ENCODE data around the gene GPR37L1.

Gene GPR37L1

GRCh38 chr1:202129453-202130296, 7.0 kb downstream of the GPR37L1 start:
- no peak overlapping the region for H3K14ac ChIP-seq (ENCODE audit: low read length in 2 of 2)
- DNase-seq = no peak

DNA sequence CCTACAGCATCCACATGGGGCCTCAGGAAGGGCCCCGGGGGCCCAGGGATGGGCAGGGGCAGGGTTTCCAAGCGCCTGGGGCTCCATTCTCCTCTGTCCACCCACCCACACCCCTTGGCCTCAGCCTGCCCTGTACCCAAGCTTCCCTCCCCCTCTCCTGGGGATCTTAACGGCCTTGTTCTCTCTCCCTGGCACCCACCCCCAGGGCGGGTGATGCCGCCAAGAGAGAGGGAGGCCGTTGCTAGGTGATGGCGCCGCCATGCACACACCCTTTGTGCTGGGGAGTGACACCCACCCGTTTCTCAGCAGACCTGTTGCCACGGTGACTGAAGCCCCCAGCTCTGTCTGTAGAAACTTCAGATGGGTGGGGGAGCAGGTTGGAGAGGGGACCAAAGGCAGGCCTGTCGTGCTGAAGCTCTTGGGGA, 7.6 kb downstream of the GPR37L1 start:
- no peak overlapping the region for H3K18ac ChIP-seq (ENCODE audit: low read depth in 1 of 2, low read length in 2 of 2)
- WGBS = 88% methylated on average over 8 of the region's 11 CpGs
- H3K4me1 ChIP-seq (ENCODE audit: control insufficient read depth, insufficient read depth, low read depth, low read length) = peaks cover 5% of the 10 kb centered on the region
- no peak overlapping the region for H2BK5ac ChIP-seq (ENCODE audit: low read depth, low read length, poor library complexity, severe bottlenecking)
- H3K9me3 ChIP-seq (ENCODE audit: control insufficient read depth, low read length) = no peaks in the 10 kb centered on the region
- H2AFZ ChIP-seq (ENCODE audit: low read depth, low read length) = no peak overlapping the region
- no peak overlapping the region for H3K9ac ChIP-seq (ENCODE audit: low read length)
- peaks cover 17% of the 10 kb centered on the region for H3K79me1 ChIP-seq (replicated peaks; ENCODE audit: low read length, poor library complexity, severe bottlenecking)
- no peak overlapping the region for H2BK12ac ChIP-seq (ENCODE audit: low read length in 2 of 2)
- no peak overlapping the region for H3K14ac ChIP-seq (ENCODE audit: low read length in 2 of 2)
- no peak overlapping the region for H2BK120ac ChIP-seq (ENCODE audit: low read depth, low read length)
- no peak overlapping the region for H3K27ac ChIP-seq (ENCODE audit: low read length, poor library complexity, severe bottlenecking)
- H3K4ac ChIP-seq (ENCODE audit: low read depth in 1 of 2, low read length in 2 of 2) = no peak overlapping the region
- H4K91ac ChIP-seq (ENCODE audit: low read length) = no peak overlapping the region
- no peak overlapping the region for H3K4me2 ChIP-seq (ENCODE audit: low read length, poor library complexity, severe bottlenecking)
- H4K8ac ChIP-seq (ENCODE audit: low read length) = no peak overlapping the region
- peaks cover 30 to 38% of the 10 kb centered on the region in 2 experiments for H3K36me3 ChIP-seq (ENCODE audit: control insufficient read depth in 1 of 2, insufficient read depth in 2 of 2, low read depth in 1 of 2, low read length in 2 of 2)
- H3K4me3 ChIP-seq (ENCODE audit: insufficient read depth in 1 of 2, low read depth in 1 of 2, low read length in 2 of 2) = no peak overlapping the region
- no peak overlapping the region for H2AK5ac ChIP-seq (ENCODE audit: low read length, severe bottlenecking)
- H3K27me3 ChIP-seq (ENCODE audit: control insufficient read depth in 1 of 2, insufficient read depth in 1 of 2, low read length in 2 of 2) = peaks cover 0 to 16% of the 10 kb centered on the region in 2 experiments
- no peak overlapping the region for H3K23ac ChIP-seq (ENCODE audit: low read length in 2 of 2)
- no peak for DNase-seq
- no peak overlapping the region for H2BK15ac ChIP-seq (ENCODE audit: low read depth, poor library complexity, severe bottlenecking)

More at GRCh38 chr1:202129453-202130296, 7.0 kb downstream of the GPR37L1 start:
- Histone ChIP-seq H3K4me3 (ENCODE audit: insufficient read depth in 1 of 2, low read depth in 1 of 2, low read length in 2 of 2) (no peak overlapping the region), H3K18ac (ENCODE audit: low read depth in 1 of 2, low read length in 2 of 2) (no peak overlapping the region), H2BK12ac (ENCODE audit: low read length in 2 of 2) (no peak overlapping the region), H2AK5ac (ENCODE audit: low read length, severe bottlenecking) (no peak overlapping the region), H4K8ac (ENCODE audit: low read length) (no peak overlapping the region), H3K36me3 (ENCODE audit: control insufficient read depth in 1 of 2, insufficient read depth in 2 of 2, low read depth in 1 of 2, low read length in 2 of 2) (peaks cover 26 to 34% of the 10 kb centered on the region in 2 experiments), H3K9me3 (ENCODE audit: control insufficient read depth, low read length) (no peaks in the 10 kb centered on the region), H3K4me1 (ENCODE audit: control insufficient read depth, insufficient read depth, low read depth, low read length) (peaks cover 5% of the 10 kb centered on the region), H3K9ac (ENCODE audit: low read length) (no peak overlapping the region), H2BK15ac (ENCODE audit: low read depth, poor library complexity, severe bottlenecking) (no peak overlapping the region), H3K27ac (ENCODE audit: low read length, poor library complexity, severe bottlenecking) (no peak overlapping the region), H3K4ac (ENCODE audit: low read depth in 1 of 2, low read length in 2 of 2) (no peak overlapping the region), H2AFZ (ENCODE audit: low read depth, low read length) (no peak overlapping the region), H3K23ac (ENCODE audit: low read length in 2 of 2) (no peak overlapping the region), H4K91ac (ENCODE audit: low read length) (no peak overlapping the region), H3K27me3 (ENCODE audit: control insufficient read depth in 1 of 2, insufficient read depth in 1 of 2, low read length in 2 of 2) (peaks cover 0 to 16% of the 10 kb centered on the region in 2 experiments), H3K79me1 (replicated peaks; ENCODE audit: low read length, poor library complexity, severe bottlenecking) (peaks cover 14% of the 10 kb centered on the region), H3K4me2 (ENCODE audit: low read length, poor library complexity, severe bottlenecking) (no peak overlapping the region), H2BK5ac (ENCODE audit: low read depth, low read length, poor library complexity, severe bottlenecking) (no peak overlapping the region), H2BK120ac (ENCODE audit: low read depth, low read length) (no peak overlapping the region)
- 89% methylated on average over 8 of the region's 8 CpGs for WGBS

- Histone ChIP-seq H2BK5ac (ENCODE audit: low read depth, low read length, poor library complexity, severe bottlenecking) (no peak overlapping the region), H3K4me2 (ENCODE audit: low read length, poor library complexity, severe bottlenecking) (no peak overlapping the region), H4K8ac (ENCODE audit: low read length) (no peak overlapping the region), H3K18ac (ENCODE audit: low read depth in 1 of 2, low read length in 2 of 2) (no peak overlapping the region), H2BK15ac (ENCODE audit: low read depth, poor library complexity, severe bottlenecking) (no peak overlapping the region), H3K4me3 (ENCODE audit: insufficient read depth in 1 of 2, low read depth in 1 of 2, low read length in 2 of 2) (no peak overlapping the region), H2AFZ (ENCODE audit: low read depth, low read length) (no peak overlapping the region), H2BK120ac (ENCODE audit: low read depth, low read length) (no peak overlapping the region), H4K91ac (ENCODE audit: low read length) (no peak overlapping the region), H3K9ac (ENCODE audit: low read length) (no peak overlapping the region), H3K14ac (ENCODE audit: low read length in 2 of 2) (no peak overlapping the region), H3K27ac (ENCODE audit: low read length, poor library complexity, severe bottlenecking) (no peak overlapping the region), H2AK5ac (ENCODE audit: low read length, severe bottlenecking) (no peak overlapping the region), H3K79me1 (replicated peaks; ENCODE audit: low read length, poor library complexity, severe bottlenecking) (peaks cover 17% of the 10 kb centered on the region), H3K4ac (ENCODE audit: low read depth in 1 of 2, low read length in 2 of 2) (no peak overlapping the region), H3K27me3 (ENCODE audit: control insufficient read depth in 1 of 2, insufficient read depth in 1 of 2, low read length in 2 of 2) (peaks cover 0 to 10% of the 10 kb centered on the region in 2 experiments), H2BK12ac (ENCODE audit: low read length in 2 of 2) (no peak overlapping the region), H3K36me3 (ENCODE audit: control insufficient read depth in 1 of 2, insufficient read depth in 2 of 2, low read depth in 1 of 2, low read length in 2 of 2) (peaks cover 36 to 44% of the 10 kb centered on the region in 2 experiments), H3K9me3 (ENCODE audit: control insufficient read depth, low read length) (no peaks in the 10 kb centered on the region), H3K4me1 (ENCODE audit: control insufficient read depth, insufficient read depth, low read depth, low read length) (peaks cover 5% of the 10 kb centered on the region), H3K23ac (ENCODE audit: low read length in 2 of 2) (no peak overlapping the region)
- no peak for DNase-seq
- 88% methylated on average over 6 of the region's 9 CpGs for WGBS
Observed at GRCh38 chr1:202130816-202131522, 8.3 kb downstream of the GPR37L1 start.
